HG02970 (cell line): ENCODE data around the gene ACTRT2.

Experiments used
- ATAC-seq: cut with Tn5 transposase; IDR thresholded peaks from one replicate; pipeline ENCODE4 v1.9.1; 2021; ENCODE audit warnings: mild to moderate bottlenecking, moderate library complexity, moderate number of reproducible peaks; ENCODE audit not compliant: unreplicated experiment, low FRiP score

The ACTRT2 gene

DNA sequence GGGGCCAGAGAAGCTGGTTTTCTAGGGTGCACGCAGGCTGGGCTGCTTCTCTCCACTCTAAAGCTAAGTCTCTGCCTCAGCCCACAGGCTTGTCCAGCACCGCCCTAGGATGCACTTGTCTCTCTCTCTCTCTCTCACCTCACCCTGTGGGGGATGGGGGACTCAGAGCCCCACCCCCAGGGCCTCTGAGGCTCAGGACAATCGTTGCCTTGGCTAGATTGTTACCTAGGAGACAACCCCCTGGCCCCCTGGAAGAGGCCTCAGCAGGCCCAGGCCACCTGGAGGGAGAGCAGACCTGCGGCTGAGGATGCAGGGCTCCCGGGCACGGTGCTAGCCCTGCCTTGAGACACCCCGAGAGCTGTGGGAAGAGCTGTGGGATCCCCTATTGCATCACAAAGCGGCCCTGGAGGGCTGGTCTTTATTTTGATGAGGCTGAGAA, at the start of gene ACTRT2:
TSS of gene ACTRT2 (plus strand) at position 235 of the 439 bp plus-strand sequence. CDS start 220 bp downstream, outside the sequence.
- no peak for ATAC-seq

DNA sequence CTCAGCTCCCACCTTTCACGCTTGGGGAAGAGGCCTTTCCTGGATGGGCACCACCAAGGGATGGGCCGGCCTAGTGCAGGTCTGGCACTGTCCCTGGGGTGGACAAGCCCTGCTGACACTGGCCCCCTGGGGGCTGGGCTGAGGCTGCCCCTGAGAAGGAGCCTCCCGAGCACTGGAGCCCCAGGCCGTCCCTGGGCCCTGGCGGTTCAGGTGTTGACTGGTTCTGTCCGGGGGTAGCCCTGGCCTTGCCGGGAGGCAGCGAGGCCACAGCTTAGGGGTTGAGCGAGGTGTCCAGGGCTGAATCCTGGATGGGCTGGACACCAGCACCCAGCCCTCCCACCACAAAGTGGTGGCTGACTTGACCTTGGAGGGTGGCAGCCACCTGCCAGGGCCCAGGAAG, 49.7 kb upstream of the ACTRT2 start:
- ATAC-seq = no peak

DNA sequence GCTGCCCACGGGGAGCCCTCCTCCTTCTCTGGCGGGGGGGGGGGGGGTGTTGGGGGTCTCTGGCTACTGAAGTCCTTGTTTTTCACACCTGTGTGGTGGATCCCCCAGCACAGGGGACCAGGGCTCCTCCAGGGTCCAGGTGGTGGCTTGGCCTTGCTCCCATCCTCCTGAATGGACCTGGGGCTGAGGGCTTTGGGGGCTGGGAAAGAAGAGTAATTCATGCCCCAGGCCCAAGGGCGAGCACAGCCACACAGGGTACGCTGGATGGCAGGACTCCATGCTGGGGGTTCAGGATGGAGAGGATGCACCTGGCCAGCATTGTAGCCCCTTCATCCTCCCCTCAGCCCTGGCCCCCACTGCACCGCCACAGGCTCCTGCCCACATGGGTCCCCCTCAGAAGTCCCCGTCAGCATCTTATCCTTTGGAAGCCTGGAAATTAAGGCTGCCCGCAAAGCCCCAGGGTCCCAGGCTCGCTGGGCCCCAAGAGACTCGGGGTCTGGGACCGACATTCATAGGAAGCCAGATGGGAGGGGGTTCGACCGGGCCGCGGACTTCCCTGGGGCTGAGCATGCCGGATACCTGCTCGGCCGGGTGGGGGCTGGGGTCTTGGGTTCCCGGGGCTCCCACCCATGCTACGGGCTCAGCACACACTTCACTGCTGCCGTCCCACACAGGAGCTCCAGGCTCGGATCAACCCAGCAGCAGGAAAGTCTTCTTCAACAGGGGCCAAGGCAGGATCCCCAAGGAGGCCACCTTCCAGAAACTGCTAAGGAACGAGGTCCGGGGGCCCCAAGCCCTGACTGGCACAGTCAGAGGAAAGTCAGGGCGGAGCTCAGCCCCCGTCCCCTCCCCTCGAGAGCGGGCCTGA, 49.0 kb upstream of the ACTRT2 start:
- ATAC-seq = no peak

DNA sequence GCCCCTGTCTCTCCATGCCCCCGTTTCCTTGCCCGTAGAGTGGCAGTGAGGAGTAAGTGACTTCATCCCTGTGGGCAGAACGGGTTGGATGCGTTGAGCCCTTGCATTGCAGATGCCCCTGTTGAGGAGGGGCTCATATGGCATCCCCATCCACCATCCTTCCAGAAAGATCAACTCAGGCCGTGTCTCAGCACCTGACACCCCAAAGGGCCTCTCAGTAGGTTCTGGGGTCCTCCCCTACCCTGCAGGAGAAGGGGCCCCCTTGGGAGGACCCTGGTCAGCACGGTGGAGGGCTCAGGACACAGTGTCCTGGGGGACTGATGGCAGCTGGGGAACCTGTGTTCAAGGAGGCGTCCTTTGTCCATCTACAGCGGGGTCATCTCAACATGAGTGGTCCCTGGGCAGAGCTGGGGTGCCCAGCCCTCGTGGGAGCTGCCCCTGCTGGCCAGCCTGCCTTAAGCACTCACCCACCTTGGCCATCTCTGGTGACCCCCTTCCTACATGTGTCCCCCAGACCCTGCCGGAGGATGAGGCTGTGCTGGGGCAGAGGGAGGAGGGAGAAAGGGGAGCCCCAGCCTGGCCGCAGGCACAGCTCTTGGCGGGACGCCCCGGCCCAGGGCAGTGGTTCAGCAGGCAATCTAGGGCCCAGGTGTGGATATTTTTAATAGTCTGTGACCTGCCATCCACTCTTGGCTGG, 48.2 kb upstream of the ACTRT2 start:
- no peak for ATAC-seq

DNA sequence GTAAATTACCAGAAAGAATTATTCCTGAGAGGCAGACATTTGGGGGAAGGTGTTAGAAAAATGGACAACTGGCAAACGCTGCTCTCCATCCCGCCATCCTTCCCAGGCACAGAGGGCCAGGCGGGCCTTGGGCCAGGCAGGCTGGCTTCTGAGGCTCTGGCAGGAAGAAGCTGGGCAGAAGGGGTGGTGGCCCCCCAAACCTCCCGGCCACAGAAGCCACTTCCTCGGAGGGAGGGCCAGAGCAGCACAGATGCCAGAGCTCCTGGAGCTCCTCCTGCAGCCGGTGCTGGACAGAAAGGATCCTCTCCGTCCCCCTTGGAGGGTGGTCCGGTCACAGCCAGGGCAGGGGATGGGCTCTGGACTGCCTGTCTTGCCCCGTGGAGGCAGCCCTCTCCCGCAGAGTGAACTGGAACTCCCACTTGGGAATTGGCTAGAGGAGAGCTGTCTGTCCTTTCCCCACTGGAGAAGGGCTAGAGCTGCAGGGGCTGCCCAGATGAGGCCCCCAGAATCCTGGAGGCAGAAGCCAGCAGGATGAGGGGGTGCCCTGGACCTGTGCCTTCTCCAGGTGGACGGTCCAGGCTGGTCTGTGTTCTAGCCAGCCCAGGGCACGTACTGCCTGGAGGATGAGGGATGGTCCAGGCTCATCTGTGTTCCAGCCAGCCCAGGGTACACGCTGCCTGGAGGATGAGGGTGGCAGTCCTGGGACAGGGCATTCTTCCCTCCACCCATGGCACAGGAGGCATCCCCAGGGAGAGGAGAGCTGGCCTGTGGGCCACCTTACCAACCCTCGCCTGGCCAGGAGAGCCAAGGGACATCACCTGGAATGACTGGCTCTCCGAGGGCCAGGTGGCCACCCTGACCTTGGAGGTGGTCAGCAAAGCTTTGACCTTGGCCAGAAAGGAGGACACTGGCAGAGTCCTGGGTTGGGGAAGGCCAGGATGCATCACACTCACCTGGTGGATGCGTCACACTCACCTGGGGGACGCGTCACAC, 47.4 kb upstream of the ACTRT2 start:
- ATAC-seq = no peak

DNA sequence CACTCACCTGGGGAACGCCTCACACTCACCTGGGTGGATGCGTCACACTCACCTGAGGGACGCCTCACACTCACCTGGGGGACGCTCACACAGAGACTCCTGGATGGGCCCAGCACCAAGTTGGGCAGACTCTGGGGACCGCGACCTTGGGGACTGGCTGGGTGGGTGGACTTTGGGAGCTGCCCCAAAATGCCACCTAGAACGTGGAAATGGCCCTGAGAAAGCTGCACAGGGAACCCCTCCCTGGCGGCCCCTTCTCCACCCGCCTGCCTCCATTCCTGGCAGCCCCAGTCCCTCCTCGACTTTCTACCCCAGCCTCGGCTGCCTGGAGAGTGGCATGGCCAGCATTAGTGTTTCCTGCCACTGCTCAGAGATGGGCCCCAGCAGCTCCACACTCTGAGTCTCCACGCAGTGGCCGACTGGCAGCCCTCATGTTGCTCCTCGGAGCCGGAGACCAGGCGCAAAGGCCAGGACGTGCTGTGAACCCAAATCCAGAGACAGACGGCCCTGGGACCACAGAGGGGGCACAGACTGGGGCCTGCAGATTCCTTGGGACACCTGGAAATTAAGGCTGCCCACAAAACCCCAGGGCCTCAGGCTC, 46.5 kb upstream of the ACTRT2 start:
- no peak for ATAC-seq

DNA sequence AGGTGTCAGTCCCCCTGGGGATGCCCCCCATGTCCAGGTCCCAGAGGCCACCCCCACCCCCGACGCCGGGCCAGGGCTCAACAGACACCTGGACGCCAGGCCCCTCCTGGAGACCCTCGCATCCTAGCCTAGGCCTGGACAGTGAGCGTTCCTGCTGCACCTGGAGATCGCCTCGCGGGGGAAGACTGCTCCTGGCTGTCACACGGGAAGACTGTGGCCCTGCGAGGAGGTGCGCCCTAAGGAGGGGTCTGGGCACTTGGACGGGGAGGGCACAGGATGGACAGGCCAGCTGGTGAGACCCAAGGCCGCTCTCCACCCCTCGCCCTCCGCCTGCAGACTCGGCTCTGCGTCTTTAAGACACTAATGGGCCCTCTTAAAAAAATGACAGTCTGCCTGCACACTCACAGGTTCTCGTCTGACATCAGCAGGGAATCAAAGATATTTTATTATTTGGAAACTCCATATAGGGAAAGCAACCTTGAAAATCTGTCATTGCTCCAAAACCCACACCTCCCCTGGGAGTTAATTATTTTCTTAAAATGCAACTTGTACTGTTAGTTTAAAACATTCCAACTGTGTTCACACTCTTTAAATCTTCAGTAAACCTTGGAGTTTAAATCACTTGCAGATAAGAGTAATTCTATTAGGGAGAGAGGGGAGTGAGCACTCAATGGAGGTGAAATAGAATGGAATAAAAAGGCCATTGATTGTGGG, 45.6 kb upstream of the ACTRT2 start:
- no peak for ATAC-seq

DNA sequence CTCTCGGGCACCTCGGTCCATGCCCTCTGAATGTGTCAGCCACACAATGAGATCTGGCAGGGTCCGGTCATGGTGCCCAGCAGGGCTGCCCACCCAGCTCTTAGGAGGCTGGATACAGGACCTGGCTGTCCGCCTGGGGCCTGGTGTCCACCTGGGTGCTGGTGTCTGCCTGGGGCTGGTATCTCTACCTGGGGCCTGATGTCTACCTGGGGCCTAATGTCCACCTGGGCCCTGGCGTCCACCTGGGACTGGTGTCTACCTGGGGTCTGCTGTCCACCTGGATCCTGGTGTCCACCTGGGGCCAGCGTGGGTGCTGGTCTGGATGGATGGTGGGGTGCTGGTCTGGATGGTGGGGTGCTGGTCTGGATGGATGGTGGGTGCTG, 45.1 kb upstream of the ACTRT2 start:
- ATAC-seq = no peak

DNA sequence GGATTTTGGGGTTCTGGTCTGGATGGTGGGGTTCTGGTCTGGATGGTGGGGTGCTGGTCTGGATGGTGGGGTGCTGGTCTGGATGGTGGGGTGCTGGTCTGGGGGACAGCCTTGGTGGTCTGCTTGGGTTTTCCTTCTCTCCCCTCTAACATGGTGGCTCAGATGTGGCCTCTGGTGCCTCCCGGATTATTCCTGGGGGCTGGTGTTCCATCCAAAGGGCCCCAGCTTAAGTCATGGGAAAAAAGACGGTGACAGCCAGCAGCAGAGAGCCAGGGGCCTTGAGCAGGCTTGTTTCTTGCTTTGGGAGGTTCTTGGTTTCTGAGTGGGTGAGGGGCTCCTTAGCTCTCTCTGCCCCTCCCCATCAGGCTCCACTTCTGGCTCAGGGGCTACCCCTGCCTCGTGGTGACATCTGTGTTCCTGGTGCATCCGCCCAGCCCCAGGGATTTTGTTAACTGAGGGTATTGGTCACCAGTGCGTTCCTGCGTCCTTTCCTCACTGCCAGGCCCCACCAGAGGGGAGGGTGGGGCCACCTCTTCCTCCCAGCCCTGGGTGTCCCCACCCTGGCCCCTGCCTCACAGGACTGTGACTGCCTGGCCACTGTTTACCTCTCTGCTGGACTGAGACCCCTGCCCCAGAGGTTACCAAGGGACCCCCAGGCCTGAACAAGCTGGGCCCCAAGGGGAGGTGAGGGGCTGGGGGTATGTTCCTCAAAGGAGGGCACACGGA, 43.2 kb upstream of the ACTRT2 start:
- no peak for ATAC-seq

DNA sequence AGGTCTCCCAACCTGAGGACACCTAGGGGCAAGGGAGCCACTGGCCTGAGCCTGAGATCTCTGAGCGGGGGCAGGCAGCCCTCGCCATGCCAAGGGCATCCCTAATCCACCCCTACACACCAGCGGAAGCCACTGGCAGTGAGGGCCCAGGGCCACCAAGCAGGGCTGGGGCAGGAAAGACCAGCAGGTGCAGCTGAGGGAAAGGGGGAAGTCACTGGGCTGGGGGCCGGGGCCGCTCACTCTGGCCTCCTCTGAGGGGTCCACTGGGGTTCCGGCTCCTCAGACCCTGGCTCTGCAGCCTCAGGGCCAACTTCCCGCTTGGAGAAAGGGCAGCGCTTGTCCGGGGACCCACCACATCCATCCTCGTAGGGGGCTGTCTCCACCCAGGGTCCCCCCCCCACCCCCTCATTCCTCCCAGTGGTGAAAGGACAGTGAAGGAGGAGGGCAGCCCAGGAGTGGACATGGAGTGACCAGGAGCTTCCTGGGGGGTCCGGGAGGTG, 42.5 kb upstream of the ACTRT2 start:
- ATAC-seq = no peak

DNA sequence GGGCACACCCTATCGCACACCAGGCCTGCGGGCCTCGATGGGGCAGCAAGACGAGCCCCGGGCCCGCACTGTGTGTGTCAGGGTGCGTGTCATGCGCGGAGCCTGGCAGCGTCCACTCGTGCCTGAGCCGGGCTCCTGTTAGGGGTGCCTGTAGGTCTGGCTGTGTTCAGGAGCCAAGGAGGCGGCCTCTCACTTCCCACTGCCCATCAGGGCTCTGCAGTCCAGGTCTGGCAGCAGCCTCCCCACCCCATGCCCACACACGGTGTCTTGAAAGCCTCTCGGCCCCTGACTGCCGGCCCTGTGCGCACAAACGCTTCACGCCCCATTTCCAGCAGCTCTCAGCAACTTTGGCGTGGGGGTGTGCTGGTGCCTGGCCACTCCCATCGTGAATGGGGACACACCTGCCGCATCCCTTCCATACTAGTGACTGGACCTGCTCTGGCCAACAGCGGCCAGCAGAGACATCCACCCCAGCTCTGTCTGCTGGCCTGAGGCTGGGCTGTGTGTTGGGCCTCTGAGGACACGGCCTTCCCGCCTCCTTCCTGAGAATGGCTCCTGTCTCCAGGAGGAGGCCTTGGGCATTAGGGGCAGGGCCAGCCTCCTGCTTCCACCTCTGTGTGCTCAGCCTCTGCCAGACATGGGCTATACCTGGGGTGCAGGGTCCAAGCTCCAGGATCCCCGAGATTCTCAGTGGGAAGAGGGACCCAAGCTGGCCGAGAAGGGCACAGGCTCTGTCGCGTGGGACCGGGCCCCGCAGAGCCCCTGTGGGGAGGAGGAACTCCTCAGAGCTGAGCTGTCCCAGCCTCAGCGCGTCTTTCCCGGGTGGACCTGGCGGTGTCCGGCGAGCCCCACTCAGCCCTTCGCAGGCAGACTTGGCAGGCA, 41.8 kb upstream of the ACTRT2 start:
- no peak for ATAC-seq

DNA sequence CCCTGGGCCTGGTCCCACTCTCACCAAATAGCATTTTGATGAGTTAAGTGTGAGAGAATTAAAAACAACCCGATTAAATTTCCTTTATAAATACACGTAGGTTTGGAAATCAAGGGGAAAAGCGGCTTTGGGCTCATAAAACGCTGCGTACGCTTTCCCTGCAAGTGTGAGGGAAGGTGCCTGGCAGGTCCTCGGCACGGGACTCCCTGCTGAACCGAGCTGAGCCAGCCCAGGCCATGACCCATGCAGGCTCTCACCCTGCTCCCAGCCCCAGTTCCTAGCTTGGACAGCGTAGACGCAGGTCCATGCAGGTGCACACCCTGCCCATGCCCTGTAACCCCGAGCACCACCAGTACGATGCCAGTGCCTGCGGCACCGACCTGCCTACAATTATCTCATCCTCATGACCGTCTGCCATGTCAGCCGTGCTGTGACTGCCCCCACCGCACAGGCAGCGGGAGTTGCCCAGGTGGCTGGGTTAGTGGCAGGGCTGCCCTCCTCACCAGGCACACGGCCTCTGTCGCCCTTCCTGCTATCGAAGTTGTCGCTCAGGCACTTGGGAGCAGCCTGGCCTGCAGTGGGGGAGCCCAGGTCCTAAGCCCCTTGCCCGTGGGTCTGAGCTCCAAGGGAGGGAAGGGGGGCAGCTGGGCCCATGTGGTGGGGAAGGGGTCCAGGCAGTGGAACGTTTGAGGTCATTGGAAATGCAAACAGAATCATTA, 41.0 kb upstream of the ACTRT2 start:
- ATAC-seq = no peak

DNA sequence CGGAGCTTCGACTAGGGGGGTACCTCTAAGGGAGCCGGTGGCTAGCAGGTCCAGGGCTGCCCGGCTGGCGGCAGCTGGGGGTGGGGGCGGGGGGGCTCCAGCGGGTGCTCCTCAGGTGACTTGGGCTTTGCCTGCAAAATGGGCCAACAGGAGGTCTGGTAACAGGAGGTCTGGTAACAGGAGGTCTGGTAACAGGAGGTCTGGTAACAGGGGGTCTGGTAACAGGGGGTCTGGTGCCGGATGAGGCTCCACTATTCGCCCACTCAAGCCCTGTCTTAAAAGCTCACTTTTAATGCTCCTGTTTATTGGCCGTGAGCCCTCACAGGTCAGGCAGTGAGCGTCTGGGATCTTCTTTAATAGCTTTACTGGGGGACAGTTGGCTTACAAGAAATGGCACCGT, 40.4 kb upstream of the ACTRT2 start:
- no peak for ATAC-seq

DNA sequence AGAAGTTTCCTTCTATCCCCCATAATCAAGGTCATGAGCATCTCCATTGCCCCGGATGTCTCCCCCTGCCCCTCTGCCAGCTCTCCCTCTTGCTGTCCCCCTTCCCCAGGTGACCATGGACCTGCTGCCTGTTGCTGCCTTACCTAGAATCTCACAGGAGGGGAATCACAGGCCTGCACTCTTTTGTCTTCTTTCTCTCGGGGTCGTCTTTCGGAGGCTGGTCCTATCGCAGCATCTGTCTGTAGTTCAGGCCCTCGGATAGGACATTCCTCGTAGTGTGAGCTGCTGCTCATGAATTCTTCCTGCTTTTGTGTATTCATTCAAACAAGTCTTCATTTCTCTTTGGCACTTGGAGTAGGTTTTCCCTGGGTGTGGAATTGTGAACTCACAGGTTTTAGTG, 39.9 kb upstream of the ACTRT2 start:
- ATAC-seq = no peak

DNA sequence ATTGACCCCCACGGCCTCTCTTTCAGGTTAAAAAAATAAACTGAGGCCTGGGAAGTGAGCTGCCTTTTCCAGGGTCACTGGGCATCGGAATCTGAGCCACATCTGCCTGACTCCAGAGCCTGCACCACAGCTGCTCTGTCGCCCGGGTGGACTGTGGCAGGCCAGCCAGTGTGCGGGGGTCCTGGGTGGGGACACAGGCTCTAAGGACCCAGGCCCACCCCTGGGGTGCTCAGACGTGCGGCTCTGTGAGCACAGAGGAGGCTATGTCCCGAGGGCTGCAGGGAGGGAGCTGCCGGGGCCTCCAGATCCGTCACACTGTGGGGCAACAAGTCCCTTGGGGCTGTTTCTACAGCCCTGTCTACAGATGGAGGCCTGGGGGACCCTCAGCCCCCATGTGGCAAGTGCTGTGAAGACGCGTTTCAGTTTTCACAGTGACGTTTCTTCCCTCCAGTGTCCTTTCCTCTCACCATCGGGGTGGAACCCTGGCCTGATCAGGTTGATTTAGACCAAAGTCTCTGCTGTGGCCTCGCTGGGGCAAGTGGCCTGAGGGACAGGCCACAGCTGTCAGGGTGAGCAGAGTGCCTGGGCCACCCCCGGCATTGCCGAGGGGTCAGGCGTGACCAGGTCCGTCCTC, 39.2 kb upstream of the ACTRT2 start:
- ATAC-seq = no peak

DNA sequence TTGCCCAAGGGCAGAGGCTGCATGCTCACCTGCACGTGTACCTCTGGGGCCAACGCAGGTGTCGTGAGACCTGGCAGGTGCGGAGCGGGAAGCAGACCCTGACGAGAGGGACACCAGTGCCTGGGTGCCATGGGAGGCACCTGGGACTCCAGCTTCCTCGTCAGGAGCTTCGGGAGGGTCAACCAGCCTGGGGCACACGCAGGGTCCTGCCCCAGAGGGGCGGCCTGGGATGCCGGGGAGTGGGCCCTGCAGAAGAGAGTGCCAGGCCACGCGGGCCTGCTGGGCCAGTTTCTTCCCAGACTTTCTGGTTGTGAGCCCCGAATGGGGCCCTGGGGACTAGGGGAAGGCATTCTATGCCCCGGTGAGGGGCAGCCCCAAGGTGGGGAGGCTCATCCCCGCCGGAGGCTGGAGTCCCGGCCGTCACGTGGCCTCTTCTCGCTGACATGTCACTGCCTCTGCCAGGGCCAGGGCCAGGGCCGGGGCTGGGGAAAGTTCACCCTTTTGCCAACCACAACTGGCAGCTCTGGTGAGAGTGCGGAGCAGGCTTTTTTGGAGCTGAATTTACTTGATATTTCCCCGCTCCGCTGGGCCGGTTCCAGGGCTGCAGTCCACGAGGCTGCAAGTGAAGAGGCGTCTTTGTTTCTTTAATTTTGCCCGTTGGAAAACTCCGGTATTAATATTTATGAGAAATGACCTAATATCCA, 38.5 kb upstream of the ACTRT2 start:
- no peak for ATAC-seq
